Sigmoid colon (tissue), 4 donors: ENCODE data around the gene DUSP28.

Experiments
- CTCF ChIP-seq, 4 experiments: fragments of 450-650 bp in 3 of 4; fragments of 200-600 bp in 1 of 4; IDR thresholded peaks; one replicate each; pipeline ENCODE4 v1.5.1; 2016 to 2019; ENCODE audit warnings: antibody characterized with exemption in 4 of 4, mild to moderate bottlenecking in 3 of 4, moderate library complexity in 2 of 4
- EP300 ChIP-seq, 4 donors: sonication (generic); formaldehyde crosslinking; IDR thresholded peaks; one replicate each; pipeline ENCODE4 v1.6.1; 2017; ENCODE audit warnings: antibody characterized with exemption in 4 of 4
- POLR2A ChIP-seq, 2 donors: fragments of 450-650 bp; IDR thresholded peaks; one replicate each; pipeline ENCODE4 v1.6.1; 2016; ENCODE audit warnings: antibody characterized with exemption in 2 of 2, mild to moderate bottlenecking in 2 of 2, moderate library complexity in 2 of 2
- POLR2AphosphoS5 ChIP-seq, 4 donors: sonication (generic); formaldehyde crosslinking; IDR thresholded peaks; one replicate each; pipeline ENCODE4 v1.6.1; 2017; ENCODE audit warnings: antibody characterized with exemption in 4 of 4

DNA sequence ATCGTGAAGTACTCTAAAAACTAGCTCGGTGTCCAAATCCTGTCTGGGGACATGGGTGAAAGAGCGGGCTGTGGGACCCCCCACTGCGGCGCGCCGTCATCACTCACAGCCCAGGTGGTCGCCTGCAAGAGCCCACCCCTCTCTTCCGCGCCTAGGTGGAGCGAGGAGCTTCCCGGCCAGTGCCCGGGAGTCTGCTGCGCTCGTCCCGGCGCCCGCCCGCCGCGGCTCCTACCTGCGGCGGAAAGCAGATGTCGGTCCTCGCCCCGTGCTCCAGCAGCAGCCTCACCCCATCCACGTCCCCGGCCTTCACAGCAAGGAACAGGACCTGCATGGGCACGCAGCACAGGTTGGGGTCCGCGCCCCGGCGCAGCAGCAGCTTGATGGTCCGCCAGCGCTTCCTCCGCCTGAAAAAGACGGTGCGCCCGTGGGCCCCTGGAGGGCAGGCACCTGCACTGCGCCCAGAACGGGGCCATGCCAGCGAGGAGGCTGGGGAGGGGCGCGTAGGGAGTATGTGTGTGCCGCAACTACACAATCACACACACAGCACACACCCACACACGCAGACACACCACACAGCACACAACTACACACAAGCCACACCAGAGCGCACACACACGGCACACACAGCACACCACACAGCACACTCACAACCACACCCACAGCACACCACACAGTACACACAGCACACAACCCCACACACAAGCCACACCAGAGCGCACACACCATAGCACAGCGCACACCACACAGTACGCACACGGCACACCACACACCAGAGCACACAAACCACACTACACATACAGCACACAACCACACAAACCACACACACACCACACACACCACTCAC is 39.8 kb upstream of the DUSP28 start:
- no peak for TF ChIP-seq CTCF (IDR thresholded peaks at IDR 0.05)
- TF ChIP-seq POLR2A (IDR thresholded peaks at IDR 0.05), result no peak
- no peak for TF ChIP-seq POLR2AphosphoS5 (IDR thresholded peaks at IDR 0.05)
- no peak for TF ChIP-seq EP300 (IDR thresholded peaks at IDR 0.05)
